HCT116 (cell line): ENCODE results near the gene PAK6. TPM values are rescaled to one million over a fixed set of nuclear protein-coding genes. Genes with fewer than 3 reads are reported as not detected.

Experiments
- ATAC-seq: fragments of 200-7000 bp; cut with Tn5 transposase; 2 replicates; pipeline ENCODE4 v1.9.1; 2020; ENCODE audit warnings: mild to moderate bottlenecking, moderate library complexity
- BruUV-seq: library from RNA; stranded (reverse); fragments of 400-500 nt; replicated peaks from 2 replicates; lab custom pipeline; 2021; lab: Mats Ljungman, UMichigan
- CTCF ChIA-PET: fragments of 300-600 bp; sonication (Branson Sonifier 250); formaldehyde crosslinking; loops from one replicate; lab custom pipeline; 2021; ENCODE audit warnings: antibody characterized with exemption; lab: Charles Lee
- POLR2A ChIA-PET: fragments of 300-600, 350-600 bp; sonication (Branson Sonifier 250); formaldehyde crosslinking; loops from one replicate; lab custom pipeline; 2021; ENCODE audit warnings: antibody characterized with exemption; lab: Charles Lee
- RAD21 ChIA-PET, 2 experiments: fragments of 300-600 bp; sonication (Branson Sonifier 250); formaldehyde crosslinking; loops; one replicate each; lab custom pipeline; 2023; ENCODE audit warnings: low total read pairs in 2 of 2; ENCODE audit not compliant: uncharacterized antibody in 2 of 2, unreplicated experiment in 2 of 2, low non-redundant PET in 1 of 2; lab: Charles Lee
- DNase-seq: peaks from one replicate; pipeline ENCODE4 v3.0.0-alpha.2; 2010; ENCODE audit warnings: low read depth, low spot score
- H2AFZ ChIP-seq: fragments of 200-600 bp; shearing (Covaris generic), sonication (generic); 2 replicates; pipeline ENCODE4 v1.6.1; 2017; ENCODE audit warnings: low read depth, mixed run types, mixed read lengths, antibody characterized with exemption, low read length; ENCODE audit not compliant: poor library complexity, severe bottlenecking
- H3K27ac ChIP-seq: 2 replicates; pipeline ENCODE4 v1.5.1; 2012; ENCODE audit warnings: low read depth, low read length
- H3K27me3 ChIP-seq: fragments of 200-600 bp; sonication (generic); 2 replicates; pipeline ENCODE4 v1.6.1; 2016; ENCODE audit warnings: mixed run types, low read length, mixed read lengths; ENCODE audit not compliant: insufficient read depth
- H3K36me3 ChIP-seq, 2 experiments: fragments of 200-500 bp in 1 of 2; fragments of 200-600 bp in 1 of 2; sonication (Bioruptor generic) in 1 of 2; sonication (generic) in 1 of 2; 2 replicates each; pipeline versions ENCODE4 v1.5.1 to v1.6.1; 2014 to 2016; ENCODE audit warnings: low read length in 2 of 2, inconsistent platforms in 1 of 2, mixed read lengths in 1 of 2, mixed run types in 1 of 2; ENCODE audit not compliant: insufficient read depth in 2 of 2, control insufficient read depth in 1 of 2
- H3K4me1 ChIP-seq, 2 experiments: fragments of 200-600 bp in 1 of 2; sonication (generic) in 1 of 2; 2 replicates each; pipeline versions ENCODE4 v1.5.1 to v1.6.1; 2012 to 2017; ENCODE audit warnings: low read length in 2 of 2, inconsistent platforms in 1 of 2, mild to moderate bottlenecking in 1 of 2, mixed read lengths in 1 of 2, mixed run types in 1 of 2, moderate library complexity in 1 of 2; ENCODE audit not compliant: insufficient read depth in 2 of 2, control insufficient read depth in 1 of 2
- H3K4me2 ChIP-seq: fragments of 200-600 bp; sonication (generic); 2 replicates; pipeline ENCODE4 v1.6.1; 2017; ENCODE audit warnings: mixed run types, low read length, mixed read lengths
- H3K4me3 ChIP-seq, 2 experiments: fragments of 200-600 bp in 1 of 2; sonication (generic) in 1 of 2; replicated peaks in 1 of 2; 2 replicates each; pipeline ENCODE4 v1.5.1; 2011 to 2016; ENCODE audit warnings: low read length in 2 of 2, control low read depth in 1 of 2, low read depth in 1 of 2, mild to moderate bottlenecking in 1 of 2, mixed read lengths in 1 of 2, mixed run types in 1 of 2
- H3K79me2 ChIP-seq: fragments of 200-600 bp; sonication (generic); 2 replicates; pipeline ENCODE4 v1.6.1; 2017; ENCODE audit warnings: mild to moderate bottlenecking, mixed run types, low read length, moderate library complexity, mixed read lengths; ENCODE audit not compliant: insufficient read depth
- H3K9ac ChIP-seq: fragments of 200-600 bp; sonication (generic); 2 replicates; pipeline ENCODE4 v1.6.1; 2016; ENCODE audit warnings: low read length, mixed read lengths
- H3K9me2 ChIP-seq: fragments of 200-600 bp; sonication (generic), shearing (Covaris generic); 2 replicates; pipeline ENCODE4 v1.6.1; 2017; ENCODE audit warnings: mixed run types, mild to moderate bottlenecking, moderate library complexity; ENCODE audit not compliant: insufficient read depth
- H3K9me3 ChIP-seq, 2 experiments: fragments of 200-500 bp in 1 of 2; fragments of 200-600 bp in 1 of 2; sonication (Bioruptor generic) in 1 of 2; sonication (generic) in 1 of 2; 2 replicates each; pipeline ENCODE4 v1.6.1; 2014 to 2017; ENCODE audit warnings: low read length in 2 of 2, mixed read lengths in 2 of 2, inconsistent platforms in 1 of 2, low read depth in 1 of 2, mild to moderate bottlenecking in 1 of 2, mixed run types in 1 of 2, moderate library complexity in 1 of 2; ENCODE audit not compliant: control insufficient read depth in 1 of 2, insufficient read depth in 1 of 2
- H4K20me1 ChIP-seq: fragments of 200-600 bp; sonication (generic), shearing (Covaris generic); 2 replicates; pipeline ENCODE4 v1.6.1; 2017; ENCODE audit warnings: mixed run types, mild to moderate bottlenecking, moderate library complexity; ENCODE audit not compliant: insufficient read depth
- CEBPB ChIP-seq: IDR thresholded peaks from 2 replicates; pipeline ENCODE4 v1.6.1; 2012; ENCODE audit warnings: low read depth
- CTCF ChIP-seq, 3 experiments: fragments of 200-600 bp in 1 of 3; sonication (generic) in 1 of 3; IDR thresholded peaks in 2 of 3; conservative IDR thresholded peaks in 1 of 3; 2 replicates each; pipeline ENCODE4 v1.5.1; 2012 to 2017; ENCODE audit warnings: low read depth in 2 of 3, low read length in 2 of 3, antibody characterized with exemption in 1 of 3, borderline replicate concordance in 1 of 3, control low read depth in 1 of 3, mild to moderate bottlenecking in 1 of 3, mixed read lengths in 1 of 3, mixed run types in 1 of 3, moderate library complexity in 1 of 3; ENCODE audit not compliant: insufficient read depth in 1 of 3
- EGR1 ChIP-seq: IDR thresholded peaks from 2 replicates; pipeline ENCODE4 v1.6.1; 2012; ENCODE audit warnings: low read depth
- ELF1 ChIP-seq: IDR thresholded peaks from 2 replicates; pipeline ENCODE4 v1.6.1; 2012; ENCODE audit warnings: low read depth, borderline replicate concordance
- EZH2 ChIP-seq: fragments of 200-600 bp; sonication (generic); IDR thresholded peaks from 2 replicates; pipeline ENCODE4 v1.6.1; 2017; ENCODE audit warnings: antibody characterized with exemption, mixed run types
- FOSL1 ChIP-seq: IDR thresholded peaks from 2 replicates; pipeline ENCODE4 v1.6.1; 2012; ENCODE audit warnings: low read depth
- JUND ChIP-seq: IDR thresholded peaks from 2 replicates; pipeline ENCODE4 v1.6.1; 2012
- MAX ChIP-seq: IDR thresholded peaks from 2 replicates; pipeline ENCODE4 v1.6.1; 2012
- POLR2A ChIP-seq: IDR thresholded peaks from 2 replicates; pipeline ENCODE4 v1.7.0; 2011; ENCODE audit warnings: borderline replicate concordance; ENCODE audit not compliant: insufficient read depth, insufficient read length; ENCODE audit errors: extremely low read depth
- POLR2AphosphoS5 ChIP-seq: IDR thresholded peaks from 2 replicates; pipeline ENCODE4 v1.6.1; 2011; ENCODE audit warnings: mild to moderate bottlenecking, low read depth, low read length, moderate library complexity
- RAD21 ChIP-seq: IDR thresholded peaks from 2 replicates; pipeline ENCODE4 v1.6.1; 2012; ENCODE audit warnings: low read depth, mild to moderate bottlenecking
- SIN3A ChIP-seq: IDR thresholded peaks from 2 replicates; pipeline ENCODE4 v1.6.1; 2012; ENCODE audit warnings: low read depth
- SP1 ChIP-seq: IDR thresholded peaks from 2 replicates; pipeline ENCODE4 v1.6.1; 2012; ENCODE audit warnings: low read depth
- TCF7L2 ChIP-seq: IDR thresholded peaks from 2 replicates; pipeline ENCODE4 v1.7.0; 2011; ENCODE audit warnings: borderline replicate concordance, inconsistent platforms; ENCODE audit not compliant: insufficient read depth, insufficient read length; ENCODE audit errors: extremely low read depth
- YY1 ChIP-seq: IDR thresholded peaks from 2 replicates; pipeline ENCODE4 v1.6.1; 2011; ENCODE audit warnings: low read length, low read depth, moderate library complexity, mild to moderate bottlenecking; ENCODE audit not compliant: insufficient replicate concordance; ENCODE audit errors: extremely low read depth
- ZBTB33 ChIP-seq: IDR thresholded peaks from 2 replicates; pipeline ENCODE4 v1.6.1; 2011; ENCODE audit warnings: mild to moderate bottlenecking, low read length, moderate library complexity; ENCODE audit not compliant: insufficient replicate concordance; ENCODE audit errors: extremely low read depth
- ZFX ChIP-seq: fragments of 450-650 bp; IDR thresholded peaks from 2 replicates; pipeline ENCODE4 v1.6.1; 2017
- ZNF274 ChIP-seq: fragments of 200-500 bp; sonication (Bioruptor generic); IDR thresholded peaks from 2 replicates; pipeline ENCODE4 v1.6.1; 2014; ENCODE audit warnings: mild to moderate bottlenecking, low read depth, low read length, inconsistent platforms
- intact Hi-C: fragments of 100-400 bp; cut with micrococcal nuclease; formaldehyde crosslinking; loops from 2 replicates; pipeline ENCODE4 v1.10.0; 2022
- total RNA-seq: library from RNA; stranded (reverse); gene quantifications from one replicate; pipeline ENCODE4 v1.2.1, GENCODE V29; 2021; ENCODE audit not compliant: unreplicated experiment

The PAK6 gene
- total RNA-seq, 1 experiment from 2014 or later = 19.9 TPM

GRCh38 chr15:40271685-40272484 lies 33.0 kb downstream of the PAK6 start:
- DNase-seq (no peak), ATAC-seq (no peak)
- H4K20me1 ChIP-seq = no peaks in the 10 kb centered on the region
- intact Hi-C loops = loop anchor here (5.0 to 10.0 kb wide), 2 partner anchors 487 to 1565 kb away; partner anchors contain the start of gene FSIP1
- no peak overlapping the region for H2AFZ ChIP-seq
- POLR2A ChIA-PET = no interaction called here
- no peaks in the 10 kb centered on the region for H3K27me3 ChIP-seq
- H3K4me2 ChIP-seq = no peak overlapping the region
- CTCF ChIA-PET = interaction anchor here (1.4 to 6.6 kb wide), 4 partner anchors 31 to 225 kb away, joined by 4 to 194 read pairs (median 34); no protein-coding TSS in a partner anchor
- no peak overlapping the region for H3K9ac ChIP-seq
- RAD21 ChIA-PET = interaction anchor here in 1 of 2 experiments (3.4 kb wide), 1 partner anchor 54 kb away, joined by 19 read pairs; no protein-coding TSS in a partner anchor
- no peak overlapping the region for H3K4me3 ChIP-seq
- no peaks in the 10 kb centered on the region for H3K79me2 ChIP-seq
- no peaks in the 10 kb centered on the region for H3K9me2 ChIP-seq
- BruUV-seq = no TSS peak
- H3K36me3 ChIP-seq = peaks cover 0 to 3% of the 10 kb centered on the region in 2 experiments; a peak in 2 of 4 replicates
- H3K27ac ChIP-seq = no peak overlapping the region
- H3K4me1 ChIP-seq = peaks cover 8% of the 10 kb centered on the region in 2 experiments
- TF ChIP-seq MAX (no peak), FOSL1 (no peak), SP1 (no peak), JUND (no peak), POLR2A (no peak), ZBTB33 (no peak), EZH2 (no peak), ELF1 (no peak), RAD21 (no peak), ZFX (no peak), CEBPB (no peak), ZNF274 (no peak), TCF7L2 (no peak), SIN3A (no peak), YY1 (no peak), EGR1 (no peak), POLR2AphosphoS5 (no peak), CTCF (IDR thresholded peaks at IDR 0.05 in 2 of 3, conservative IDR thresholded peaks at IDR 0.05 in 1 of 3; ENCODE audit: borderline replicate concordance in 1 of 3, insufficient read depth in 1 of 3, low read depth in 2 of 3, low read length in 2 of 3) (no peak)
- no peaks in the 10 kb centered on the region for H3K9me3 ChIP-seq
